ENCODE measurements around the gene BICC1.

DNA sequence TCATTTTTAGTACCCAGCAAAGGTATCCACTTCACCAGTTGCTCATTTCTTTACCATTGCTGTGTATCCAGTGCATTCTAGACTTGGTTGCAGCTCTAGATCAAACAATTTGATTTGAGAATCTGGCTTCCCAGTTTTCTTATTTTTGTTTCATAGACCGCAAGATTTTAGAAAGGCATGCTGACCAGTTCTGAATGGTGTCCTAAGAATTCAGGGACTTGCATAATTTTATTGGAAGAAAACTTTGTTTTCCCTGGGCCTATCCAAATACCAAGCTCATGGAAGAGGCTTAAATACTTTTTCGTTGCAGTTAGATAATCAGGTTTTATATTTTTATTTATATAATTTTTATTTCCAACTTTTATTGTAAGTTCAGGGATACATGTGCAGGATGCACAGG is 58.3 kb downstream of the BICC1 start:
- TF ChIP-seq KDM6A (CRISPR knock-in tag; IDR thresholded peaks at IDR 0.05; ENCODE audit: low read depth) = no peak
- TF ChIP-seq, protein P1, sequence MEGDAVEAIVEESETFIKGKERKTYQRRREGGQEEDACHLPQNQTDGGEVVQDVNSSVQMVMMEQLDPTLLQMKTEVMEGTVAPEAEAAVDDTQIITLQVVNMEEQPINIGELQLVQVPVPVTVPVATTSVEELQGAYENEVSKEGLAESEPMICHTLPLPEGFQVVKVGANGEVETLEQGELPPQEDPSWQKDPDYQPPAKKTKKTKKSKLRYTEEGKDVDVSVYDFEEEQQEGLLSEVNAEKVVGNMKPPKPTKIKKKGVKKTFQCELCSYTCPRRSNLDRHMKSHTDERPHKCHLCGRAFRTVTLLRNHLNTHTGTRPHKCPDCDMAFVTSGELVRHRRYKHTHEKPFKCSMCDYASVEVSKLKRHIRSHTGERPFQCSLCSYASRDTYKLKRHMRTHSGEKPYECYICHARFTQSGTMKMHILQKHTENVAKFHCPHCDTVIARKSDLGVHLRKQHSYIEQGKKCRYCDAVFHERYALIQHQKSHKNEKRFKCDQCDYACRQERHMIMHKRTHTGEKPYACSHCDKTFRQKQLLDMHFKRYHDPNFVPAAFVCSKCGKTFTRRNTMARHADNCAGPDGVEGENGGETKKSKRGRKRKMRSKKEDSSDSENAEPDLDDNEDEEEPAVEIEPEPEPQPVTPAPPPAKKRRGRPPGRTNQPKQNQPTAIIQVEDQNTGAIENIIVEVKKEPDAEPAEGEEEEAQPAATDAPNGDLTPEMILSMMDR (CRISPR knock-in tag; IDR thresholded peaks at IDR 0.05) = no peak
